CD8-positive, alpha-beta memory T cell (primary cell): Measurements from ENCODE around the gene SMIM7. TPM values are rescaled to one million over a fixed set of nuclear protein-coding genes. Genes with fewer than 3 reads are reported as not detected.
"Not testable (repeated sequence)": the region's sequence is repeated elsewhere in the genome, so short reads cannot be mapped to it uniquely, and the experiment has no call there.

Experiments used
- CTCF ChIA-PET: fragments of 350-600 bp; sonication (Branson Sonifier 250); formaldehyde crosslinking; loops from one replicate; lab custom pipeline; 2021; ENCODE audit warnings: antibody characterized with exemption; lab: Charles Lee
- POLR2A ChIA-PET: fragments of 350-600 bp; sonication (Branson Sonifier 250); formaldehyde crosslinking; loops from one replicate; lab custom pipeline; 2021; ENCODE audit warnings: antibody characterized with exemption; lab: Charles Lee
- DNase-seq, 5 donors: peaks; one replicate each; pipeline versions ENCODE4 v3.0.0 to v3.0.0-alpha.2; 2020 to 2022; ENCODE audit warnings: mixed read lengths in 1 of 5
- H3K27ac ChIP-seq: one replicate; pipeline ENCODE4 v1.7.0; 2013; ENCODE audit warnings: low read depth, mild to moderate bottlenecking, low read length, moderate library complexity
- H3K27me3 ChIP-seq: 2 replicates; pipeline ENCODE4 v1.7.0; 2013; ENCODE audit warnings: low read length, mild to moderate bottlenecking; ENCODE audit not compliant: insufficient read depth, poor library complexity, severe bottlenecking
- H3K36me3 ChIP-seq: 2 replicates; pipeline ENCODE4 v1.7.0; 2013; ENCODE audit warnings: mild to moderate bottlenecking, low read length, moderate library complexity; ENCODE audit not compliant: insufficient read depth
- H3K4me1 ChIP-seq: 2 replicates; pipeline ENCODE4 v1.7.0; 2013; ENCODE audit warnings: mild to moderate bottlenecking, low read length, moderate library complexity; ENCODE audit not compliant: insufficient read depth
- H3K4me3 ChIP-seq: 2 replicates; pipeline ENCODE4 v1.7.0; 2013; ENCODE audit warnings: mild to moderate bottlenecking, low read length
- H3K9me3 ChIP-seq: 2 replicates; pipeline ENCODE4 v1.7.0; 2013; ENCODE audit warnings: mild to moderate bottlenecking, low read length
- H3K27ac Mint-ChIP-seq, 8 donors: one replicate each; pipeline ENCODE4 v1.8.0; 2020 to 2021; ENCODE audit warnings: mixed read lengths in 8 of 8, mild to moderate bottlenecking in 6 of 8, inconsistent platforms in 3 of 8, moderate library complexity in 3 of 8
- H3K27me3 Mint-ChIP-seq, 2 donors: one replicate each; pipeline ENCODE4 v1.8.0; 2020 to 2021; ENCODE audit warnings: mixed read lengths in 2 of 2, mild to moderate bottlenecking in 1 of 2, moderate library complexity in 1 of 2
- H3K36me3 Mint-ChIP-seq, 3 donors: one replicate each; pipeline ENCODE4 v1.8.0; 2020 to 2021; ENCODE audit warnings: mixed read lengths in 3 of 3, inconsistent platforms in 1 of 3, mild to moderate bottlenecking in 1 of 3
- H3K4me1 Mint-ChIP-seq, 3 donors: one replicate each; pipeline ENCODE4 v1.8.0; 2020 to 2021; ENCODE audit warnings: mixed read lengths in 3 of 3, inconsistent platforms in 1 of 3, mild to moderate bottlenecking in 1 of 3
- H3K4me3 Mint-ChIP-seq, 7 donors: one replicate each; pipeline ENCODE4 v1.8.0; 2020 to 2021; ENCODE audit warnings: mixed read lengths in 7 of 7, mild to moderate bottlenecking in 6 of 7, moderate library complexity in 4 of 7, inconsistent platforms in 2 of 7
- H3K9me3 Mint-ChIP-seq, 5 donors: one replicate each; pipeline ENCODE4 v1.8.0; 2020 to 2022; ENCODE audit warnings: mixed read lengths in 5 of 5, mild to moderate bottlenecking in 3 of 5, moderate library complexity in 2 of 5, inconsistent platforms in 1 of 5
- polyA plus RNA-seq: library from polyadenylated mRNA; unstranded; fragments of 300-500 nt; fragmentation: Illumina TruSeq; gene quantifications from one replicate; pipeline ENCODE4 v1.2.3, GENCODE V29; 2021
- total RNA-seq, 2 experiments: library from RNA; stranded (reverse); gene quantifications; one replicate each; pipeline ENCODE4 v1.2.3, GENCODE V29; 2021

SMIM7 gene
- total and polyA plus RNA-seq, 3 experiments from 2014 or later: 61.7 to 64.5 (median 64.5) TPM

GRCh38 chr19:16678498-16678897 is 18.6 kb upstream of the SMIM7 start:
- H3K4me1 Mint-ChIP-seq: no peaks in the 10 kb centered on the region
- no peak overlapping the region for H3K4me3 Mint-ChIP-seq
- peaks cover 4 to 13% (median 11%) of the 10 kb centered on the region in 5 donors for H3K9me3 Mint-ChIP-seq
- H3K27me3 Mint-ChIP-seq: peaks cover 4 to 17% of the 10 kb centered on the region in 2 donors
- H3K9me3 ChIP-seq: no peaks in the 10 kb centered on the region
- no peaks in the 10 kb centered on the region for H3K27me3 ChIP-seq
- no peak overlapping the region for H3K27ac Mint-ChIP-seq
- no peak overlapping the region for H3K27ac ChIP-seq
- ChIA-PET POLR2A (interaction anchor here (0.6 kb wide), 1 partner anchor 38 kb away, joined by 4 read pairs; no protein-coding TSS in a partner anchor), CTCF (no interaction called here)
- H3K36me3 ChIP-seq: no peaks in the 10 kb centered on the region
- H3K4me3 ChIP-seq: no peak overlapping the region
- no peak for DNase-seq
- H3K36me3 Mint-ChIP-seq: peaks cover 0 to 10% (median 2%) of the 10 kb centered on the region in 3 donors
- no peaks in the 10 kb centered on the region for H3K4me1 ChIP-seq

GRCh38 chr19:16677055-16677454 is 17.1 kb upstream of the SMIM7 start:
- H3K9me3 Mint-ChIP-seq: peaks cover 4 to 11% (median 10%) of the 10 kb centered on the region in 5 donors
- no peaks in the 10 kb centered on the region for H3K9me3 ChIP-seq
- no peak overlapping the region for H3K27ac Mint-ChIP-seq
- H3K4me3 Mint-ChIP-seq: no peak overlapping the region
- H3K27me3 Mint-ChIP-seq: peaks cover 3 to 17% of the 10 kb centered on the region in 2 donors
- CTCF ChIA-PET: no interaction called here
- peaks cover 0 to 10% (median 2%) of the 10 kb centered on the region in 3 donors for H3K36me3 Mint-ChIP-seq
- H3K27ac ChIP-seq: no peak overlapping the region
- no peak for DNase-seq
- no peaks in the 10 kb centered on the region for H3K36me3 ChIP-seq
- POLR2A ChIA-PET: no interaction called here
- no peaks in the 10 kb centered on the region for H3K4me1 Mint-ChIP-seq
- no peaks in the 10 kb centered on the region for H3K4me1 ChIP-seq
- no peaks in the 10 kb centered on the region for H3K27me3 ChIP-seq
- no peak overlapping the region for H3K4me3 ChIP-seq

DNA sequence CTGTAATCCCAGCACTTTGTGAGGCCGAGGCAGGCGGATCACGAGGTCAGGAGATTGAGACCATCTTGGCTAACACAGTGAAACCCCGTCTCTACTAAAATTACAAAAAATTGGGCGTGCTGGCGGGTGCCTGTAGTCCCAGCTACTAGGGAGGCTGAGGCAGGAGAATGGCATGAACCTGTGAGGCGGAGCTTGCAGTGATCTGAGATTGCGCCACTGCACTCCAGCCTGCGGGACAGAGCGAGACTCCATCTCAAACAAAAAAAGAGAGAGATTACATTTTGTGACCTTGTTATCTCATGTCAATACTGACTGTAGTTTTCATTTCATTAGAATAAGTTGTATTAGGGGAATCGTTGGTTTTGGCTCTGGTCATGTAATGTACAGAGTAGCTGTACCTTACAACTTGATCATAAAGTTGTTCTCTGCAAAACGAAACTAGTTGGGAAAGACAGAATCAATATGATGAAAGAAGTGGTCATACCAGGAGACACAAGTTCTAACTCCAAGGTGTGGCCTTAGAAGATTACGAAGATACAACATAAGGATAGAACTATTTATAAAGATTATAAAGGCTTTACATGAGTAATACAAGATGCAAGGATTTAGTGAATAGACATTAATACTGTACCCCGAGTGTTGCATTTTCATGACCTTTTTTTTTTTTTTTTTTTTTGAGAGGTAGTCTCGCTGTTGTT is 16.3 kb upstream of the SMIM7 start:
- H3K27me3 ChIP-seq: no peaks in the 10 kb centered on the region
- H3K9me3 ChIP-seq: no peaks in the 10 kb centered on the region
- no peak for DNase-seq
- ChIA-PET POLR2A (interaction anchor here (0.7 kb wide), 1 partner anchor 84 kb away, joined by 3 read pairs; no protein-coding TSS in a partner anchor), CTCF (no interaction called here)
- Mint-ChIP-seq H3K9me3 (peaks cover under 1 to 6% (median 5%) of the 10 kb centered on the region in 5 donors), H3K4me3 (no peak overlapping the region), H3K27ac (no peak overlapping the region), H3K36me3 (peaks cover 0 to 2% (median 0%) of the 10 kb centered on the region in 3 donors), H3K4me1 (no peaks in the 10 kb centered on the region), H3K27me3 (peaks cover 0 to 12% of the 10 kb centered on the region in 2 donors)
- no peak overlapping the region for H3K27ac ChIP-seq
- H3K4me1 ChIP-seq: no peaks in the 10 kb centered on the region
- no peaks in the 10 kb centered on the region for H3K36me3 ChIP-seq
- no peak overlapping the region for H3K4me3 ChIP-seq

DNA sequence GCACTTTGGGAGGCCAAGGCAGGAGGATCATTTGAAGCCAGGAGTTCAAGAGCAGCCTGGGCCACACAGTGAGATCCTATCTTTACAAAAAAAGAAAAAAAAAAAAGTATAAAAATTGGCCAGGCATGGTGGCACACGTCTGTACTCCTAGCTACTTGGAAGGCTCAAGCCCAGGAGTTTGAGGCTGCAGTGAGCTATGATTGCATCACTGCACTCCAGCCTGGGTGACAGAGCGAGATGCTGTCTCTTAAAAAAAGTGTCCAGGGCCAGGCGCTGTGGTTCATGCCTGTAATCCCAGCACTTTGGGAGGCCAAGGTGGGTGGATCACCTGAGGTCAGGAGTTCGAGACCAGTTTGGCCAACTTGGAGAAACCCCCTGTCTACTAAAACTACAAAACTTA is 13.9 kb upstream of the SMIM7 start:
- CTCF ChIA-PET: interaction anchor here (1.2 kb wide), 1 partner anchor 10 kb away, joined by 4 read pairs; no protein-coding TSS in a partner anchor
- POLR2A ChIA-PET, H3K27me3 ChIP-seq: not testable (repeated sequence)

GRCh38 chr19:16673231-16673630 is 13.3 kb upstream of the SMIM7 start:
- Histone ChIP-seq H3K4me1 (no peaks in the 10 kb centered on the region), H3K36me3 (no peaks in the 10 kb centered on the region), H3K27ac (no peak overlapping the region), H3K4me3 (no peak overlapping the region), H3K27me3 (no peaks in the 10 kb centered on the region), H3K9me3 (no peaks in the 10 kb centered on the region)
- Mint-ChIP-seq H3K36me3 (no peaks in the 10 kb centered on the region), H3K9me3 (no peaks in the 10 kb centered on the region), H3K4me3 (no peak overlapping the region), H3K4me1 (no peaks in the 10 kb centered on the region), H3K27ac (peak overlapping the region in 2 of 8 donors; percentile 17 to 56), H3K27me3 (peaks cover 0 to 11% of the 10 kb centered on the region in 2 donors)
- ChIA-PET CTCF (interaction anchor here (0.9 to 1.2 kb wide), 2 partner anchors 9 kb away, joined by 3 to 4 read pairs; no protein-coding TSS in a partner anchor), POLR2A (no interaction called here)
- DNase-seq: no peak

More for the DNA sequence above, 13.9 kb upstream of the SMIM7 start:
- H3K4me1 ChIP-seq, H3K36me3 ChIP-seq, H3K4me3 ChIP-seq, H3K4me1 Mint-ChIP-seq, H3K4me3 Mint-ChIP-seq, H3K36me3 Mint-ChIP-seq, DNase-seq, H3K27ac ChIP-seq, H3K9me3 Mint-ChIP-seq, H3K9me3 ChIP-seq: not testable (repeated sequence)
- peaks cover 0 to 11% of the 10 kb centered on the region in 2 donors for H3K27me3 Mint-ChIP-seq
- H3K27ac Mint-ChIP-seq: peak overlapping the region in 1 of 8 donors; percentile 51

DNA sequence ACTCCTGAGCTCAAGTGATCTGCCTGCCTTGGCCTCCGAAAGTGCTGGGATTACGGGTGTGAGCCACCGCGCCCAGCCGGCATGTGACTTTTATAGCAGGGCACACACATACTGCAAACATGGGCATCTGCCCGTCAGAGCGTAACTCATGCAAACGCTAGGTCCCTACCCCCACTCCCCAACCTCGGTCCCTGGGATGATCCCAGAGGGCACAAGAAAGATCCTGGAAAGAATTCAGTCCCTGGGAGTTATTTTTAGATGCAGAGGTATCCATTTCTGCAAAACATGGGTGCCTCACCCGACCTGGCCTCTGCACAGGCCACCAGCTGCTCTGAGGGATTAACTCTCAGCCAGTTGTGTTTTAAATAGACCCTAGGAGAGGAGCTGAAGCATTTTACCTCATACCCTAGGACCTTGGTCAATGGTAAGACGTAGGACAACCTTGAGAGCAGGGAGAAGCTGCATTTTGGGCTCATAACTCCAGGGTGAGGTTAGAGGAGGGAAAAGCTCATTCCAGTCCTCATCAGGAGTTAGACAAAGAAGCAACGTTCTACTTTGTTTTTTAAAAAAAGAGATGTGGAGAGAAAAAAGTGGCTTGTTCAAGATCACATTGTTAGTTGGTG is 11.8 kb upstream of the SMIM7 start:
- H3K27ac ChIP-seq: no peak overlapping the region
- Mint-ChIP-seq H3K27me3 (peaks cover 0 to 7% of the 10 kb centered on the region in 2 donors), H3K27ac (no peak overlapping the region), H3K9me3 (no peaks in the 10 kb centered on the region), H3K4me1 (no peaks in the 10 kb centered on the region), H3K36me3 (no peaks in the 10 kb centered on the region), H3K4me3 (no peak overlapping the region)
- DNase-seq: no peak
- no peak overlapping the region for H3K4me3 ChIP-seq
- CTCF ChIA-PET: interaction anchor here (0.6 to 1.5 kb wide), 2 partner anchors 11 to 160 kb away, joined by 3 read pairs; no protein-coding TSS in a partner anchor
- no peaks in the 10 kb centered on the region for H3K36me3 ChIP-seq
- H3K4me1 ChIP-seq: no peaks in the 10 kb centered on the region
- POLR2A ChIA-PET: no interaction called here
- no peaks in the 10 kb centered on the region for H3K27me3 ChIP-seq
- H3K9me3 ChIP-seq: no peaks in the 10 kb centered on the region

- Histone ChIP-seq H3K27me3 (no peaks in the 10 kb centered on the region), H3K4me1 (no peaks in the 10 kb centered on the region), H3K4me3 (no peak overlapping the region), H3K36me3 (no peaks in the 10 kb centered on the region), H3K27ac (no peak overlapping the region), H3K9me3 (no peaks in the 10 kb centered on the region)
- DNase-seq: no peak
- H3K27ac Mint-ChIP-seq: no peak overlapping the region
- H3K27me3 Mint-ChIP-seq: peaks cover 0 to 2% of the 10 kb centered on the region in 2 donors
- no peak overlapping the region for H3K4me3 Mint-ChIP-seq
- no peaks in the 10 kb centered on the region for H3K9me3 Mint-ChIP-seq
- no peaks in the 10 kb centered on the region for H3K4me1 Mint-ChIP-seq
- H3K36me3 Mint-ChIP-seq: no peaks in the 10 kb centered on the region
- CTCF ChIA-PET: no interaction called here
- POLR2A ChIA-PET: no interaction called here
Observed at GRCh38 chr19:16670291-16670690, 10.3 kb upstream of the SMIM7 start.

- H3K4me1 ChIP-seq, H3K4me3 ChIP-seq, DNase-seq, POLR2A ChIA-PET, H3K4me1 Mint-ChIP-seq, H3K27ac Mint-ChIP-seq, H3K9me3 ChIP-seq, H3K36me3 ChIP-seq, H3K27me3 ChIP-seq, H3K4me3 Mint-ChIP-seq, H3K27me3 Mint-ChIP-seq, H3K36me3 Mint-ChIP-seq, H3K27ac ChIP-seq, H3K9me3 Mint-ChIP-seq: not testable (repeated sequence)
- CTCF ChIA-PET: interaction anchor here (0.6 kb wide), 1 partner anchor 677 kb away, joined by 3 read pairs; no protein-coding TSS in a partner anchor
Observed at GRCh38 chr19:16668702-16669101, 8.8 kb upstream of the SMIM7 start.
